DMS 273 (cell line): Measurements from ENCODE around the gene RSBN1.

Source experiments
- DNase-seq: peaks from one replicate; lab custom pipeline; 2025; ENCODE audit not compliant: unreplicated experiment; lab: John Stamatoyannopoulos, UW

RSBN1 gene

DNA sequence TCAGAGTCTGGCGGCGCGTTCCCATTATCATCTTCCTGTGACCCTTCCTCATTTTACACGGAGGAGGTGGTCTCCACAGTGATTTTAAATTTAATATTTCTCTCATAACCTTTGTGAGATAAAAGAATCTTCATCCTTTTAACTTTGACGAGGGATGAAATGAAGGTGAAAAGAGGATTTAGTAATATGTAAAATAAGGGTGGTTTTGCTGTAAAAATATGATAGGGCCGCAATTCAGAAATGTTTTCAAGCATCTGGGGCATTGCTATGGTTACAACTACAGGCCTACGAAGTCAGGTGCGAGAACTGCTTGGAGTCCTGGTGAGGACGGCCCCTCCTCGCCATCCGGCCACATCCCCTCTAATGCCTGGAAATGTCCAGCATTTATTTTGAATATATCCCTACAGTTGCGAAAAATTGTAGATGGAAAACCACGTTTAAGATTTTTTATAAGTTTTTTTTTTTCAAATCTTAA, 422 bp upstream of the RSBN1 start:
- DNase-seq, result peak; percentile 48

GRCh38 chr1:113811156-113811887, 954 bp downstream of the RSBN1 start:
- peak; percentile 83 for DNase-seq

- DNase-seq, result no peak
Observed at GRCh38 chr1:113809670-113810602, 2.3 kb downstream of the RSBN1 start.

GRCh38 chr1:113808450-113809195, 3.7 kb downstream of the RSBN1 start:
- DNase-seq, result no peak

DNA sequence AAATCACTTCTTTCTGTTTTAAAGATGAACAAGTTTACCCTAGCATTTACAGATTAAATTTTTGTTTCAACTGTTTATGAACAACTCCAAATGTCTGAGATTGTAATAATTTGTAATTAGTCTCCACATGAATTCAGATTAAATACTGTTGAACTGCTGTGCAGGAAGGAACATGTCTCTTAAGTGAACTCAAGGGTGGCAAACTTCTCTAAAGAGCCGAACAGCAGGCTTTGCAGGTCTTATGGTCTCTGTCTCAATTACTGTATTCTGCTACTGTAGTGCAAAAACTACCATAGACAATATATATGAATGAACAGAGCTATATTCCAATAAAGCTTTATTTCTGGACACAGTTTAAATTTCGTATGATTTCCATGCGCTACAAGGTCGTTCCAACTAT, 6.6 kb downstream of the RSBN1 start:
- no peak for DNase-seq

DNA sequence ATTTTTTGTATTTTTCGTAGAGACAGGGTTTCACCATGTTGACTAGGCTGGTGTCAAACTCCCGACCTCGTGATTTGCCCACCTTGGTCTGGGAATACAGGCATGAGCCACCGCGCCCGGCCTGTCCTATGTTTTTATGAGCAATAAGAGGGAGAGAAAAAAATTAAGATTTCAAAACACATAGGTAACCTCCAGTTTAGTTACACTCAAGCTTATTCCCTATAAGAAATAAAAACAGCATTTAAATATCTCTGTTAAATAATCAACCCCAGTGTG, 7.1 kb downstream of the RSBN1 start:
- DNase-seq, result no peak

DNA sequence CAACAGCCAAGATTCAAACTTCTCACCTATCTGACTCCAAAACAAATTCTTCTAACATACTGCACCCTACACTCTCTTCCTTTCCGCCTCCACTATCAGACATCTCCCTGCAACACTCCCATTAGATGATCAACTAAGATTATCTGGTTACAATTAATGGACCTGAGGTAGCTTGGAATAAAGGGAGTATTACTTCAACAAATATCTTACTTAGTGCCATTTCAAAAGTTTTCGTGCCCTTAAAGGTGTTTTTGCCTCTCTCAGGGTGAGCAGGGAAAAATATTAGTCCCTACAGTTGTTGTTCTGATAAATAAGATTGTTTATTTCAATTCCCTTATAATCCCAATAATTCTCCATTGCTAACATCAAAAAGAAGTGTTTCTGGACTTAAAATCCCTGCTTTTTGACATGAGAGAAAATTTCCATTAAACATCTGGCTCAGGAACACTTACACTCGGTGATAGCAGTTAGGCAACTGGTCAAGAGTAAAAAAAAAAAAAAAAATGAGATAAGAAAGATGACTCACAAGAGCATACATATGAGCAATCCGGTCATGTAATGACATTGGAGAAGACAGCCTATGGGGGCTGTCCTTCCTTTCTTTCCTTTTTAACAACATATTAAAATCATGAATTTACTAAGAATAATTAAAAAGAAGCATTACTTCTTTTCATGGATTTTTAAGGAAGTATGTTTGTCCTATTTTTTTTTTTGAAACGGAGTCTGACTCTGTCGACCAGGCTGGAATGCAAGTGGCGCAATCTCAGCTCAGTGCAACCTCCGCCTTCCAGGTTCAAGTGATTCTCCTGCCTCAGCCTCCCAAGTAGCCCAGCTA, 7.6 kb downstream of the RSBN1 start:
- DNase-seq, result no peak

GRCh38 chr1:113802367-113803007, 9.8 kb downstream of the RSBN1 start:
- no peak for DNase-seq

DNA sequence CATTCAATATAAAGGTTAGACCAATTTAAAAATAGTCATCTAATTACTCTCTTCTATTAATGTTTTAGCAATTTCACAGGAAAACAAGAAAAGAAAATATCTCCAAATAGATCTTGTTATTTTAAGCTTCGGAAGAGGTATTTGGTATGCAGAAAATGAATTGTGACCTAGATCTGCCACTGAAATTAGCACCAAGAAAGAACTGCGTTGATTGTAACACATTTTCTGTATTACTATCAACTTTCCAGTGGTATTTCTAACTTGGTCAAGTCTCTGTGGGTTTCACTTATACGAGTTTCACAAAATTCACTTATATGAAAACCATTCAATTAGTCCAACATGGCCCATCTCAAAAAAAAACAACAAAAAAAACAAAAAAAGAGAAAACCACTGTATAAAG, 11.8 kb downstream of the RSBN1 start:
- no peak for DNase-seq

GRCh38 chr1:113797472-113797871, 14.8 kb downstream of the RSBN1 start:
- DNase-seq, result no peak

GRCh38 chr1:113793878-113794834, 18.1 kb downstream of the RSBN1 start:
- DNase-seq, result no peak

- no peak for DNase-seq
Observed at GRCh38 chr1:113792986-113793385, 19.3 kb downstream of the RSBN1 start.

DNA sequence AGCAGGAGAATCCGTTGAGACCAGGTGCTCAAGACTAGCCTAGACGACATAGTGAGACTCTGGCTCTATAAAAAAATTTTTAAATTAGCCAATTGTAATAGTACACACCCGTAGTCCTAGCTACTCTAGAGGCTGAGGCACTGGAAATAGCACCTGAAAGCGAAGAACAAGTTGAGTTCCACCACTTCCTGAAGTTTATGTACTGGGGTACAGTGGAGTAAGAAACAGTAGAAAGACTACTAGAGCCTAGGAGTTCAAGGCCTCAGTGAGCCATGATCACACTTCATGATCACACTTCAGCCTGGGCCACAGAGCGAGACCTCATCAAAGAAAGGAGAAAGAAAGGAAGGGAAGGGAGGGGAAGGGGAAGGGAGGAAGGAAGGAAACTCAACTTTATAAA, 19.8 kb downstream of the RSBN1 start:
- DNase-seq, result no peak

GRCh38 chr1:113788802-113789201, 23.5 kb downstream of the RSBN1 start:
- DNase-seq, result no peak

DNA sequence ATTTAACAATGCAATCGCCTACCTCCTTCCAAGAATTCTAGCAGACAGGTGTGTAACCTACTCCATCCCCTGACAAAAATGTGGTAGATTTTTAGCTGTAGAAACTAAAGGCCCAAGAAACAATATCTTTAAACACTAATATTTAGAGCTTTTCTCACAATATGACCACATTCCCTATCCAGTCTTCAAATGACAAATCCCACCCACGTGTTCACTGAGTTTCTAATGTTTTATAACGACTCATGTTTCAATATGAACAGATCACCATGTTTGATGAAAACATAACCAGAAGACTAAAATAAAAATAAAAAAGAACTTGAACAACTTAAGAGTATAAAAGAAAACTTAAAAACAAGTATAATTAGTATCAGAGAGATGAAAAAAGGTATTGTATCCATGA, 24.6 kb downstream of the RSBN1 start:
- no peak for DNase-seq

DNA sequence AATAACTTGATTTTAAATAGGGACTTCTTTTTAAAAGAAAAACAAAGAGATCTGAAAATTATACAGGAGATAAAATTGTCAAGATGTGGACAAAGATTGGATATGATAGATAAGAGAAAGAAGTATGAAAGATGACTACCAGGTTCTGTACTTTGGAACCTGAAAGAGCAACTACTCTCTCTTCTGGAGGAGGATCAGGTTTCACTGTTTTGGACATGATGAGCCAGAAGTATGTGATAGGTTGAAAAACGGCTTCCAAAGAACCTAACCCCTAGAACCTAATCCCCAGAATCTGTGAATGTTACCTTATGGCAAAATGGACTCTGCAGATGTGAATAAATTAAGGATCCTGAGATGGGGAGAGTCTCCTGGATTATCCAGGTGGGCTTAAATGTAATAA, 26.2 kb downstream of the RSBN1 start:
- peak; percentile 55 for DNase-seq

- no peak for DNase-seq
Observed at GRCh38 chr1:113784104-113784779, 28.0 kb downstream of the RSBN1 start.

- peak; percentile 66 for DNase-seq
Observed at GRCh38 chr1:113783254-113784103, 28.8 kb downstream of the RSBN1 start.
